NCI-H1694 treated with DMSO at 0.1 percent for 48 hours (cell line): ENCODE data around the gene EYA3.

Experiments used
- DNase-seq: peaks from one replicate; lab custom pipeline; 2025; lab: John Stamatoyannopoulos, UW

The EYA3 gene

GRCh38 chr1:28113242-28113572 lies 24.8 kb upstream of the EYA3 start:
- DNase-seq: no peak

DNA sequence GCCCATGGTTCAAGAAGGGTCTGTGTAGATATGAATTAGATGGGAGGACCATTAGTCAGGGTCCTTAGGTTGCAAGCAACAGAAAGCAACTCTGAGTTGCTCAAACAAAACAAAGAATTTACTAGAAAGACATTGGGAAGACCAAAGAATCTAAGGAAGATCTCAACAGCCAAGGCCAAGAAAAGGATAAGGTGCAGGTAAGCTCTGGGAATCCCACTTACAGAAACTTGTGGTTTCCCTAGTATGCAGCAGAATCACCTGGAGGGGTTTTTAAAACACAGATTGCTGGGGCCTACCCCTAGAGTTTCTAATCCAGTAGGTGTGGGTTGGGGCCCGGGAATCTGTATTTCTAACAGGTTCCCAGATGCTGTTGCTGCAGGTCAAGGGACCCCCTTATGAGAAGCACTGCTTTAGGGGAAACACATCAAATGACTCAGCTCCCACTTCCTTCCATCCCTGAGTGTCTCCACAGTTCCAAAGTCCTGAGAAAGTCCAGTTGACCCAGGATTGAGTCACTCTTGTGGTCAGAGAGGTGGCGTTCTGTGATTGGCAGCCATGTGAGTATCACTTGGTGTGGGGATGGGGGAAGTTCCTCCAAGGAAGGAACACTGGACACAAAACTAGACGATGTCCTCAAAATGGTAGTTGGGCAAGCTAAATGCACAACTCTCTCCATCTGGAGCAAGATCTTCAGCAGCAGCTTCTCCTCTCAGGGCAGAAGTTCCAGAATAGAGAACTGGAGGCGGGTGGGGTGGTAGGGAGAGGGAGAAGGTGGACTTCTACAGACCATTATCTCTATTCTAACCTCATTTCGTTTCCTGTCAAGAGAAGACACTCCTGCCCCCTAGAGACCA lies 24.2 kb upstream of the EYA3 start:
- DNase-seq: no peak

DNA sequence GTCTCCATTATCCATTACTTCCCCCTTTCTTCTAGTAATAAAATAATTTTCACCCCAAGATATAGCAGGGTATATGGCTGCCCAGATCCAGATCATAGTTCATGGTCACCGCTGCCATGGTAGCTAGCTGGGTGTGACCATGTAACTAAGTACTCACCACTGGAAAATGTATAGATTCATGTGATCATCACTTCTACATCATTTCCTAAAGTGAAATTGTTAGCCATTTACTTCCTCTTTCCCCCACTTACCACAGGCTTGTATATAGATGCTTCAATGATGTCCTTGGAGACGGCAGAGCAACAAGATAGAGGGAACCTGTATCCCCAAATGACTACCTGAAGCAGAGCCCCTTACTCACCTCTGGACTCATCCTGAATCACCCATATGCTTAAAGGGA lies 22.7 kb upstream of the EYA3 start:
- DNase-seq: no peak

DNA sequence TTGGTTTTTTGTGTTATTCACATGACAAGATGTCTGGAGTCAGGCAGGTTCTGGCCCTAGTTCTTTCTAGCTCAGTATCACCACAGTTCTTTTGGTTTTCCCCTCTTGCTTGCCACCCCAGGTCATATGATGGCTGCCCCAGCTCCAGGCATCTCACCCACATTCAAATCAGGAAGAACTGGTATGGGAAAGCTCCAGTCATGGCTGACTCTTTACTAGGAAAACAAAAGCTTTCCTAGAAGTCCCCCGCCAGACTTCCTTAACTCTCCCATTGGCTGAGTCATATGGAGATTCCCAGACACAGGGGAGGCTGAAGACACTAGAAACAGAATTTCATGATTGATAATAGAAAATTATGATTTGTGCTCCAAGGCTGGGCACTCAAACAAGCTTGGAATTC lies 22.1 kb upstream of the EYA3 start:
- DNase-seq: no peak

- DNase-seq: no peak
Observed at GRCh38 chr1:28109639-28110038, 21.2 kb upstream of the EYA3 start.

GRCh38 chr1:28108001-28108400 lies 19.6 kb upstream of the EYA3 start:
- DNase-seq: no peak

GRCh38 chr1:28104866-28105467 lies 16.6 kb upstream of the EYA3 start:
- DNase-seq: no peak

DNA sequence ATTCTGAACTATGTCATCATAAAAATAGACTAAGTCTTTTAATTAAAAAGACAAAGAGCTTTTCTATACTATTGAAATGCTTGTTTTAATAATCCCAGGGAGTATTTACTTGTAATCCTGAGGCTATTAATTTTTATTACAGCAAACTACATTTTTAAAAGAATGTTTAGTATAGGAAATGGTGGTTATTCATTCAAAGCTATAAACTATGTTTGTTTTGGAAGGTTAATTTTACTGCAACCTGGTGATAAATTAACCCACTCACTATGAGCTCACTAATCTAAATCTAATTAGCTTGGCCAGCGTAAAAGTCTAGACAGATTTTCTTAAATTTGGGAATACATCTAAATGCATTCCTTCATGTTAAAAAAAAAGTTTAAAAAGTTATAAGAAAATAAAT lies 13.8 kb upstream of the EYA3 start:
- no peak for DNase-seq

DNA sequence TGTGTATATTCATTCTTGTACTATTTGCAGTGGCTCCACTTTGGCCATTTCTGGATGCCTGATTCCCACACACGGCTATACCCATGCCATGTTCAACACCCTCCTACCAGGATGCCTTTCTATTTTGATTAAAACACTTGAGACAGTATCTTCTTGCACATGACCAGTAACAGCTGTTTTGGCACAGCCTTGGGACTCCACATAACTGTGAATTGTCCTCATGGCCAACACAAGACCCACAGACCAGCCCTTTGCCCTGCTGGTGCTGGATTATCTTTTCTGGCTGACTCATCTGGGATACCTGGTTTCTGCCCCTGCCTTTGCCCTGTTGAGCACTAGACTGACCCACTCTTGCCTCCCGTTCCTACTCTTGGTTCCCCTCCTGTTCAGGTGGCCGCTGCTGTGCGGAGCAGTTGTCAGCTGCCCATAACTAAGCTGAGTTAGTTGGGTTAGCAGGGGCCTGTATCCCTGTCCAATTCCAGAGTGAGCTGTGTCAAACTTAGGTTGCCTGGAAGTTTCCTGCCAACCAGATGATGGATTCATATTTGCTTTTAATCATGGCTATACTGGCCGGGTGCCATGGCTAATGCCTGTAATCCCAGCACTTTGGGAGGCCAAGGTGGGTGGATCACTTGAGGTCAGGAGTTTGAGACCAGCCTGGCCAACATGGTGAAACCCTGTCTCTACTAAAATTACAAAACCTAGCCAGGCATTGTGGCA lies 10.8 kb upstream of the EYA3 start:
- no peak for DNase-seq

DNA sequence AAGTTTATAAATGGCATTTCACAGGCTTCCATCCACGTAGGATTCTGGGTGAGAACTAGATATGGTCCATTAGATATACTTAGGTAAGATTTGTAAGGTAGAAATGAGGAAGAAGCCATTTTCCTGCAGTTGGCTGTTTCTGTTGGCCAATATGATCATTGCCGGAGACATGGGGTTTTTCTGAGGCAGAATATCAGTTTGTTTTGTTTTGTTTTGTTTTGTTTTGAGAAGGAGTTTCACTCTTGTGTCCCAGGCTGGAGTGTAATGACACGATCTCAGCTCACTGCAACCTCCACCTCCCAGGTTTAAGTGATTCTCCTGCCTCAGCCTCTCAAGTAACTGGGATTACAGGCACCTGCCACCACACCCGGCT lies 8.7 kb upstream of the EYA3 start:
- DNase-seq: no peak

GRCh38 chr1:28096210-28097099 lies 8.0 kb upstream of the EYA3 start:
- no peak for DNase-seq

DNA sequence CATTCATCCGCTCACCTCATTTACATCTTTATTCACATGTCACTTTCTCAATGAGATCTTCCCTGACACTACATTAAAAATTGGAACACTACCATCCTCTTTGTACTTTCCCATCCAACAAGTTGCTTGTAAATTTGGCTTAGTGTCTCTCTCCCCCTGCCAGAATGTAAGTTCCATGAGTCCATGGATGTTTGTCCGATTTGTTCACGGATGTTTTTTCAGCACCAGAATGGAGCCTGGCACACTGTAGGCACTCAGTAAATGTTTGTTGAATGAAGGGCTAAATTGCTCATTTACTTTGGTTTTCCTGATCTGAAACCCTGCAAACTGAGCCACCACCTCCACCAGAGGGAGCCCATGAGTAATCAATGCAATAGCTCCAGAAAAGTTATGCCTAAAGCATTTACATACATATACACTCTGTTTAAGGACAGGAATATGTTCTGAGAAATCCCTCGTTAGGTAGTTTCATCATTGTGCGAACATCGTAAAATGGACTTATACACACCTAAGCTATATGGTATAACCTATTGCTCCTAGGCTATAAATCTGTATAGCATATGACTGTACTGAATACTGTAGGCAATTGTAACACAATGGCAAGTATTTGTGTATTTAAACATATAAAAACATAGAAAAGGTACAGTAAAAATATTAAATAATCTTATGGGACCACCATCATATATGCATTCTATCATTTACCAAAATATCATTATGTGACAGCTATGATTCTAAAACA lies 2.8 kb upstream of the EYA3 start:
- peak; percentile 10 for DNase-seq

- DNase-seq: no peak
Observed at GRCh38 chr1:28087614-28088167, 719 bp downstream of the EYA3 start.

DNA sequence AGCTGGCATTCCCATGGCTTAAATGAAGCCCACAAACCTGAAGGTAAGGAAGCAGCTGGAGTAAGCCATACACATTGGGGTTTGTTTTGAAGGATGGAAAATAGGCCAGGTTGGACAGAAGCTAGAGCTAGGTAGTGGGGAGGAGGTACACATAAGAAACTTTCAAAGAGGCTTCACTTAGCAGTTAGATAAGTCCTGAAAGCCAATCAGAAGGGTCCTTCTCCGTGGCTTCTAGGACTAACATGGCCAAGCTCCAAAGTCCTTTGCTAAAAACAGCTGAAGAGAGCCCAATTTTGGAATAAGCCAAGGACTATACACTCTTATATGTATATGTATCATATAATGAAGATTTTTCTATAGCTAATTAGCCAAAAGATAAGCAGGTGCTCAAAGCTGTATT lies 1.8 kb downstream of the EYA3 start:
- DNase-seq: no peak

GRCh38 chr1:28085129-28085528 lies 3.3 kb downstream of the EYA3 start:
- DNase-seq: no peak

- DNase-seq: no peak
Observed at GRCh38 chr1:28083876-28084275, 4.5 kb downstream of the EYA3 start.

GRCh38 chr1:28078680-28079626 lies 9.5 kb downstream of the EYA3 start:
- DNase-seq: no peak

GRCh38 chr1:28078262-28078661 lies 10.1 kb downstream of the EYA3 start:
- DNase-seq: no peak

GRCh38 chr1:28074892-28075511 lies 13.4 kb downstream of the EYA3 start:
- DNase-seq: no peak

DNA sequence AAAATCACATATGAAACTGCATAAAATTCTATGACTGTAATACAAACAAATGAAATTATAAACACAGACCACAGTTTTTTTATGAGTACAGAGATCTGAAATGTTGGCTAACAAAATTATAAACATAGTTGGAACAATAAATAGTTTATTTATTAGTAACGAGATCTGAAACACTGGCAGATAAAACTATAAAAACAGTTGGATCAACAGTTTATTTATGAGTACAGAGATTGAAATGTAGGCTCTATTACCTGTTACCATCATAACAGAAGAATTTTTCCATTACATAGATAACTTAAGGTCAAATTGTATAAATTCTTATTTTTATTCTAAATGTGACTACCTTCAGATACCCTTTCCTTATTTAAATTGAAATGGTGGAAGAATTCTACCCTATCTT lies 14.5 kb downstream of the EYA3 start:
- no peak for DNase-seq
